Neural crest cell (in vitro differentiated cells): ENCODE measurements around the gene PHKA2. TPM values are rescaled to one million over a fixed set of nuclear protein-coding genes. Genes with fewer than 3 reads are reported as not detected.
A peak's percentile ranks its signal among the peaks of the same experiment; 100 is the strongest.
"Not testable (repeated sequence)": the region's sequence is repeated elsewhere in the genome, so short reads cannot be mapped to it uniquely, and the experiment has no call there.

Source experiments
- DNase-seq: peaks from one replicate; pipeline ENCODE4 v3.0.0; 2021; ENCODE audit warnings: low read depth, mixed read lengths, low spot score
- H3K27ac Mint-ChIP-seq: one replicate; pipeline ENCODE4 v1.8.0; 2021; ENCODE audit warnings: mild to moderate bottlenecking, mixed read lengths; ENCODE audit not compliant: unreplicated experiment
- H3K27me3 Mint-ChIP-seq: 2 replicates; pipeline ENCODE4 v1.8.0; 2021; ENCODE audit warnings: low read depth, mild to moderate bottlenecking, mixed read lengths
- H3K36me3 Mint-ChIP-seq: 2 replicates; pipeline ENCODE4 v1.8.0; 2021; ENCODE audit warnings: low read depth, mild to moderate bottlenecking, mixed read lengths
- H3K4me1 Mint-ChIP-seq: 2 replicates; pipeline ENCODE4 v1.8.0; 2021; ENCODE audit warnings: mixed read lengths
- H3K4me3 Mint-ChIP-seq: one replicate; pipeline ENCODE4 v1.8.0; 2021; ENCODE audit warnings: mild to moderate bottlenecking, mixed read lengths
- H3K9me3 Mint-ChIP-seq: 2 replicates; pipeline ENCODE4 v1.8.0; 2021; ENCODE audit warnings: mixed read lengths
- total RNA-seq: library from RNA; stranded (reverse); gene quantifications from 2 replicates; pipeline ENCODE4 v1.2.1, GENCODE V29; 2021
- TF ChIP-seq, protein P1 (sequence below): fragments of 200-600 bp; sonication (generic); conservative IDR thresholded peaks from 2 replicates; pipeline ENCODE4 v1.5.0; 2021; ENCODE audit warnings: antibody characterized with exemption, mild to moderate bottlenecking

PHKA2 gene
- total RNA-seq, 1 donor from 2014 or later = 28.0 TPM

DNA sequence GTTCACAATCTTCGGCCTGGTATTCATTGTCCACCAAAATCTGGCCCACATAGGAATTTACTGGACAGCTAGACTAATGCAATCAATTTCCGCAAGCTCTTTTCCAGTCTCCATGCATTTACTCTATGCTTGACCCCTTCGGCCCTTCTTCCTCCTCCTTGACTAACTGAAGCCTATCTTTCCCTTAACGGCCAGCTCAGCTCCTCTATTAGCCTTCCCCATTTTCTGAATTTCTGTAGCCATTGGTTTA, 1.2 kb upstream of the PHKA2 start:
- no peaks in the 10 kb centered on the region for H3K9me3 Mint-ChIP-seq

DNA sequence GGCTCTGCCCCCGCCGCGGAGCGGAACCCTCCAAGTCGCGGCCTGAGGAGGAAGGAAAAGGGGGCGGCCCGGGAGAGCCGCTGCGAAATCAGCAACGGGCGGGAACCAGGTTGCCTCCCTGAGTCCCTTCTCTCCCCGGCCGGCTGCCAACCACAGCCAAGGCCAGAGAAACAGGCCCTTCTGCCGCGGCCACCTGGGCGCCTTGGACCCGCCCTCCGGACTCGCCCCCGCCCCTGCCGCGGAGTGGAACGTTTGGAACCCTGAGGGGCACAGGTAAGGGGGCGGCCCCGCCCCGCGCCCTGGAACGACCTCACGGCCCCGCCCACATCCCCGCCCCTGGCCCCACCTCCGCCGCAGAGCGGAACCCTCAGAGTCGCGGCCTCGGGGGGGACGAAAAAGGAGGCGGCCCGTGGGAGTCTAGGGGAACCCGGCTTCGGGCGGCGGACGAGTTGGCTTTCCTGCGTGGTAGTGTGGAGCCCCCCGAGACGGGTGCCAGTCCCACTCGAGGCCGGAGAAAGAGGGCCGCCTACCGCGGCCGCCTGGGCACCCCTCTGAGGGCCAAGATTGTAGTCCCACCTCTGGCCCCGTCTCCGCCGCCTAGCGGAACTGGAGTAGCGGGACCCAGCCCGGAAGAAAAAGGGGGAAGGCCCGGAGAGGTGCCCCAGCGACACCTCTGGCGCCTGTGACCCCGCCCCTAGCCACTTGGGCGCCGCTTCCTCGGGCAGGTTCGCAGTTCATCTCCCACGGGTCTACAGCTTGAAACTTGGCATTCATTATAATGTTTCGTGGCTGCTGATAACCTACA, 669 bp upstream of the PHKA2 start:
- peak; percentile 58 for DNase-seq
- TF ChIP-seq, protein P1, sequence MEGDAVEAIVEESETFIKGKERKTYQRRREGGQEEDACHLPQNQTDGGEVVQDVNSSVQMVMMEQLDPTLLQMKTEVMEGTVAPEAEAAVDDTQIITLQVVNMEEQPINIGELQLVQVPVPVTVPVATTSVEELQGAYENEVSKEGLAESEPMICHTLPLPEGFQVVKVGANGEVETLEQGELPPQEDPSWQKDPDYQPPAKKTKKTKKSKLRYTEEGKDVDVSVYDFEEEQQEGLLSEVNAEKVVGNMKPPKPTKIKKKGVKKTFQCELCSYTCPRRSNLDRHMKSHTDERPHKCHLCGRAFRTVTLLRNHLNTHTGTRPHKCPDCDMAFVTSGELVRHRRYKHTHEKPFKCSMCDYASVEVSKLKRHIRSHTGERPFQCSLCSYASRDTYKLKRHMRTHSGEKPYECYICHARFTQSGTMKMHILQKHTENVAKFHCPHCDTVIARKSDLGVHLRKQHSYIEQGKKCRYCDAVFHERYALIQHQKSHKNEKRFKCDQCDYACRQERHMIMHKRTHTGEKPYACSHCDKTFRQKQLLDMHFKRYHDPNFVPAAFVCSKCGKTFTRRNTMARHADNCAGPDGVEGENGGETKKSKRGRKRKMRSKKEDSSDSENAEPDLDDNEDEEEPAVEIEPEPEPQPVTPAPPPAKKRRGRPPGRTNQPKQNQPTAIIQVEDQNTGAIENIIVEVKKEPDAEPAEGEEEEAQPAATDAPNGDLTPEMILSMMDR = peak; percentile 56
- Mint-ChIP-seq H3K4me1 (peaks cover 5% of the 10 kb centered on the region), H3K4me3 (peak overlapping the region; percentile 86), H3K27me3 (no peaks in the 10 kb centered on the region), H3K9me3 (no peaks in the 10 kb centered on the region), H3K27ac (peak overlapping the region; percentile 27), H3K36me3 (no peaks in the 10 kb centered on the region)

More for the DNA sequence above, 1.2 kb upstream of the PHKA2 start:
- Mint-ChIP-seq H3K4me1 (peaks cover 5% of the 10 kb centered on the region), H3K36me3 (no peaks in the 10 kb centered on the region), H3K27ac (no peak overlapping the region), H3K4me3 (peak overlapping the region; percentile 86), H3K27me3 (no peaks in the 10 kb centered on the region)
- no peak for DNase-seq
- TF ChIP-seq, protein P1 = no peak

DNA sequence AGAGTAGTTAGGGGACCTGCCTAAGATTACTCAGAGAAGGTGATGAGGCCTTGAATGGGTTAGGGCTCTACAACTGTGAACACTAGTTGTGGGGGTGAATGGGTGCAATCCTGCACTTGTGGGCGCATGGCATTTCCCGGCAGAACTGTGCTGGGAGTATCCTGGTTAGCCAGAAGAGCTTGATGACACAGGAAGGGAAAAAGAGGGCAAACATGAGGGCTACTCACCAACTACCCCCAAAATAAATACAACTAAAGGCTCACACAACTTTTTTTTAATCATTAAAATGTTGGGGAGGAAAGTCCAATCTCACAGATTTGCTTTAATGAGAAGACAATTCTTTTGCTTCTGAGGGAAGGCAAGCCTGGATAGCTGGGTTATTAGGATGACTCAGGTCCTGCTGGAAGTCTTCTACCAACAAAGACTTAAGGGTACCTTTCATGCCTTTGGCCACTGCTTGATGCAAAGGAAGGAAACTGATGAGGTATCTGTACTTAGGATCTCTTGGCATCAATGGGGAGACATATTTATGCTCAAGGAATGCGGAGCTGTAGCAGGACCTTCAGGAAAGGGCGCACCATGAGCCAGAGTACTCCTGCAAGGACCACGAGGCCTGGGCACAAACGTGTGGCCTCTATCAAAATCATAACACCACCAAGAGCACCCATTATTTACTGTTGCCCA, 2.6 kb downstream of the PHKA2 start:
- Mint-ChIP-seq H3K27me3 (no peaks in the 10 kb centered on the region), H3K4me1 (peaks cover 5% of the 10 kb centered on the region), H3K4me3 (peak overlapping the region; percentile 41), H3K27ac (no peak overlapping the region), H3K9me3 (no peaks in the 10 kb centered on the region), H3K36me3 (no peaks in the 10 kb centered on the region)
- DNase-seq = no peak
- TF ChIP-seq, protein P1 = no peak

DNA sequence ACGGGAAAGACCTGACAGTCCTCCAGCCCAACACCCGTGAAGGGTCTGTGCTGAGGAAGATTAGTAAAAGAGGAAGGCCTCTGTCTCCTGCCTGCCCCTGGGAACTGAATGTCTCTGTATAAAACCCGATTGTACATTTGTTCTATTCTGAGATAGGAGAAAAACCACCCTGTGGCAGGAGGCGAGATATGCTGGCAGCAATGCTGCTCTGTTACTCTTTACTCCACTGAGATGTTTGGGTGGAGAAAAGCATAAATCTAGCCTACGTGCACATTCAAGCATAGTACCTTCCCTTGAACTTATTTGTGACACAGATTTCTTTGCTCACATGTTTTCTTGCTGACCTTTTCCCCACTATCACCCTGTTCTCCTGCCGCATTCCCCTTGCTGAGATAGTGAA, 3.7 kb downstream of the PHKA2 start:
- H3K27me3 Mint-ChIP-seq, H3K4me3 Mint-ChIP-seq, H3K4me1 Mint-ChIP-seq, H3K27ac Mint-ChIP-seq, DNase-seq, H3K36me3 Mint-ChIP-seq, H3K9me3 Mint-ChIP-seq: not testable (repeated sequence)

DNA sequence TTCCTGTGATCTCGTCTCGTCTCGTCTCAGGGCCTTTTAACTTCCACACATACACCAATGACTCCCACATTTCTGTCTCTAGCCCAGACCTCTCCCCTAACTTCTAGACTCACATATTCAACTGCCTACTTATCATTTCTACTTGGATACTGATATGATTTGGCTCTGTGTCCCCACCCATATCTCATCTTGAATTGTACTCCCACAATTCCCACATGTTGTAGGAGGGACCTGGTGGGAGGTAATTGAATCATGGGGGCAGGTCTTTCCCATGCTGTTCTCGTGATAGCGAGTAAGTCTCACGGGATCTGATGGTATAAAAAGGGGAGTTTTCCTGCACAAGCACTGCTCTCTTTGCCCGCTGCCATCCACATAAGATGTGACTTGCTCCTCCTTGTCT, 8.9 kb downstream of the PHKA2 start:
- Mint-ChIP-seq H3K9me3 (peaks cover 17% of the 10 kb centered on the region), H3K36me3 (peaks cover 9% of the 10 kb centered on the region), H3K27me3 (no peaks in the 10 kb centered on the region)

More for the DNA sequence above, 8.9 kb downstream of the PHKA2 start:
- no peak for DNase-seq
- TF ChIP-seq, protein P1 = no peak
- no peak overlapping the region for H3K27ac Mint-ChIP-seq
- H3K4me1 Mint-ChIP-seq = no peaks in the 10 kb centered on the region
- no peak overlapping the region for H3K4me3 Mint-ChIP-seq
